Nephron progenitor cell (in vitro differentiated cells): ENCODE data around the gene ERICH6.

Experiments used
- DNase-seq: peaks from one replicate; pipeline ENCODE4 v3.0.0; 2021
- H3K27ac Mint-ChIP-seq: 2 replicates; pipeline ENCODE4 v1.8.0; 2021; ENCODE audit warnings: mild to moderate bottlenecking, moderate library complexity, mixed read lengths
- H3K27me3 Mint-ChIP-seq: 2 replicates; pipeline ENCODE4 v1.8.0; 2021; ENCODE audit warnings: mild to moderate bottlenecking, low read depth, mixed read lengths; ENCODE audit not compliant: poor library complexity
- H3K36me3 Mint-ChIP-seq: 2 replicates; pipeline ENCODE4 v1.8.0; 2021; ENCODE audit warnings: low read depth, mixed read lengths
- H3K4me1 Mint-ChIP-seq: 2 replicates; pipeline ENCODE4 v1.8.0; 2021; ENCODE audit warnings: mixed read lengths
- H3K4me3 Mint-ChIP-seq: 2 replicates; pipeline ENCODE4 v1.8.0; 2021; ENCODE audit warnings: mild to moderate bottlenecking, moderate library complexity, mixed read lengths
- H3K9me3 Mint-ChIP-seq: 2 replicates; pipeline ENCODE4 v1.8.0; 2021; ENCODE audit warnings: mild to moderate bottlenecking, moderate library complexity, mixed read lengths
- CTCF ChIP-seq: fragments of 200-600 bp; sonication (generic); IDR thresholded peaks from 2 replicates; pipeline ENCODE4 v1.5.0; 2021; ENCODE audit warnings: antibody characterized with exemption

The ERICH6 gene

DNA sequence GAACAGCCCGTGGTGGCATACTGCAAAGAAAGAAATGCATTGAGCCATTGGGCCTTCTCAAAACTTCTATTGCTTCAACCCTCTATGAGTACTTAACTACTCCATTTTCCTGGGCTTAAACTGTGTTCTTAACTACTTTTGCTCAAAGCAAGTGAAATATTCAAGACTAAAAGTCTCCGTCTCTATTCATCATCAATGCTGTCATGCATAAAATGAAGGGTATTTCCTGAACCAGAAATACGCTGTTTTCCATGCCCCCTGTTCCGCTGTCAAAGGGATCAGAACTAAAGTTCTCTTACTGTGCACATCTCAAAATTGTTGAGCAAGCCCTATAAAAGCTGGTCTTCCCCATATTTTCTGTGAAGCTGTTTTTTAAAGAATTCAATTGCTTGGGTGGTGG, 39.0 kb upstream of the ERICH6 start:
- peaks cover 33% of the 10 kb centered on the region for H3K4me1 Mint-ChIP-seq
- H3K27ac Mint-ChIP-seq: no peak overlapping the region
- peaks cover 36% of the 10 kb centered on the region for H3K36me3 Mint-ChIP-seq
- H3K4me3 Mint-ChIP-seq: no peak overlapping the region
- H3K27me3 Mint-ChIP-seq: peaks cover 3% of the 10 kb centered on the region
- no peak for TF ChIP-seq CTCF
- no peak for DNase-seq
- no peaks in the 10 kb centered on the region for H3K9me3 Mint-ChIP-seq

GRCh38 chr3:150742141-150742523, 38.4 kb upstream of the ERICH6 start:
- H3K9me3 Mint-ChIP-seq: no peaks in the 10 kb centered on the region
- no peak overlapping the region for H3K4me3 Mint-ChIP-seq
- no peak overlapping the region for H3K27ac Mint-ChIP-seq
- peaks cover 3% of the 10 kb centered on the region for H3K27me3 Mint-ChIP-seq
- peaks cover 32% of the 10 kb centered on the region for H3K36me3 Mint-ChIP-seq
- peaks cover 28% of the 10 kb centered on the region for H3K4me1 Mint-ChIP-seq
- no peak for TF ChIP-seq CTCF
- DNase-seq: no peak

DNA sequence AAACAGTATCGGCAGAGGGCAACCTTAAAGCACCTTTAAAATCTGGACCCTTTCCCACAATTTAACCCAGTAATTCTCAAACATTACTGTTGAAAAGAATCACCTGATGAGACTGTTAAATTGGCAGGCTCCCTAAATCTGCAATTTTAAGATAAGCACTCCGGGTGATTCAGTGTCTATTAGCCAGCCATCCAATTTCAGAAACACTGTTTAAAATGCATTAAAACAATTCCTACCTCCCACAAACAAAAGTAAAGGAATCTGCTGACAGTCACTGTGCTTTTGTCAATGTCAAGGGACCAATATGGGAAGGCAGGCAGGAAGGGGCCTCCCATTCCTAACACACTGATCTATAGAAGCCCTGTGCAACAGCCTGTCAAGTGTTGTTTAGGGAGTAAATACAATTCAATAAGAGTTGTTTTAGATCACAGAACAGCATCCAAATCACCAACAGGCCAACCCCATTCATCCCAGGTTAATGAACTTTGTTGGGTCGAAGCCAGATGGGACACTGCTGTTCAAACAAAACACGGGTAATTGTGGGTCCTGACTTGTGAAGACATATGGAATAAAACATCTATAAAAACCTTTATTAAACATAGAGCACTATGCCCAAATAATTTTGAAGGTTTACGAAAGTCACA, 37.9 kb upstream of the ERICH6 start:
- H3K36me3 Mint-ChIP-seq: peaks cover 30% of the 10 kb centered on the region
- TF ChIP-seq CTCF: no peak
- H3K27ac Mint-ChIP-seq: no peak overlapping the region
- H3K4me3 Mint-ChIP-seq: no peak overlapping the region
- peaks cover 23% of the 10 kb centered on the region for H3K4me1 Mint-ChIP-seq
- DNase-seq: no peak
- H3K27me3 Mint-ChIP-seq: peaks cover 3% of the 10 kb centered on the region
- H3K9me3 Mint-ChIP-seq: no peaks in the 10 kb centered on the region

DNA sequence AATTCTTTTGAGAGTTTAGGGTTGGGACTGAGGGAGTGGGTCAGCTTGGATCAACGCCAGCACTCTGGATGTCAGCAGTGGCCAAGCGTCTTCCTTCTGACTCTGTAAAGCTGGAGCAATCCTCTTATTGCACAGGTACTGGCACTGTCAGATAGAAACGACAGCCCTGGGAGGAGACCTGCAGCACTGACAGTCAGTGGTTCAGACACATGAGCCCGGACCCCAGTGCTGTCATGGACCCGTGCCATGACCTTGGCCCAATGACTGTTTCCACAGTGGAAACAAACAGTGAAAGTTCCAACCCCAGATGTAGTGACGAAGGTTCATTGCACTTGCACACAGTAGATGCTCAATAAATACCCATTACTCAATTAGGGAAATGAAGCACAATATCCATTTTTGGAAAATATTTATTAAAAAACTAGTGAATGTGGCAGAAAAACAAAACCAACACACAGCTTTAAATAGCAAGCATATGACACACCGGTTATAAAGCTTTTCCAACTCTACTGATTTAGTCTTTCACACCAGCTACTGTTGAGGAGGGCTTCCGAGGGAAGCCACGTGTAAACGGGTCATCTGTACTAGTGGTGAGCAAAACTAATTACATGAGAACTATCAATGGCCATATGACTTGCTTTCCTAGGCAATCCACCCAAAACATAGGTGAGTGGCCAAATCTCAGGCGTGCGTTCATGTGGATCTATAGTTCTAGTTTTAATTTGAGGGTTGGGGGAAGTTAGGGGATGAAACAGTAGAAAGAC, 37.2 kb upstream of the ERICH6 start:
- DNase-seq: no peak
- Mint-ChIP-seq H3K27me3 (no peaks in the 10 kb centered on the region), H3K36me3 (peaks cover 24% of the 10 kb centered on the region), H3K9me3 (no peaks in the 10 kb centered on the region), H3K27ac (no peak overlapping the region), H3K4me3 (no peak overlapping the region), H3K4me1 (peaks cover 21% of the 10 kb centered on the region)
- TF ChIP-seq CTCF: no peak

DNA sequence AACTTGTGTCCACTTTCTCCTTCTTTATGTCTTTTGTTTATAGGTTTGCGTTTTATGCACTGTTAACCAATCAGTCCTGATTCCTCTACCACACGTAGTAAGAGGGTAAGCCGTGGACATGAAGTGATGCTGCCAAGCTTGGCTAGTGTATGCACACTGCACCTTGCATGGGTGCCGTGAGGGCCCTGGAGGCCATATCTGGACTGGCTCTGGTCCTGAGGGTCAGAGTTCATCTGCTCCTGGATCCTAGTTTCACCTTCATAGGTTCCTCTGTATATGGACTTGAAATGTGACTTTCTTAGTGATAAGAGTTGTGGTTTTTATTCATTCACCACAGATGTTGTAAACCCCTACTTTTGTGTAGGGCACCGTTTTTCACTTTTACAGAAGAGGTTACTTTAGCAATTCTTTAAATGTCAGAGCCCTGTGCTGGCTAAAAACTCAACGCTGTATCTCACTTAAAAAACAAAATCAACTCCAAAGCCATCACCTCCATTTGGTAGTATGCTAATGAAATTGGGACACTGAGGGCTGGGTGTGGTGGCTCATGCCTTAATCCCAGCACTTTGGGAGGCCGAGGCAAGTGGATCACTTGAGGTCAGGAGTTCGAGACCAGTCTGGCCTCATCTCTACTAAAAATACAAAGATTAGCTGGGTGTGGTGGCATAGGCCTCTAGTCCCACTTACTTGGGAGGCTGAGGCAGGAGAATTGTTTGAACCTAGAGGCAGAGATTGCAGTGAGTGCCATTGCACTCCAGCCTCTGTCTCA, 36.3 kb upstream of the ERICH6 start:
- TF ChIP-seq CTCF: no peak
- Mint-ChIP-seq H3K27ac (no peak overlapping the region), H3K9me3 (no peaks in the 10 kb centered on the region), H3K4me3 (no peak overlapping the region), H3K4me1 (peaks cover 19% of the 10 kb centered on the region), H3K27me3 (no peaks in the 10 kb centered on the region), H3K36me3 (peaks cover 20% of the 10 kb centered on the region)
- no peak for DNase-seq
